Fibroblast of lung (primary cell): ENCODE results near the gene KLHL3. TPM values are rescaled to one million over a fixed set of nuclear protein-coding genes. Genes with fewer than 3 reads are reported as not detected.

Experiments used
- DNase-seq, 2 donors: peaks; one replicate each; pipeline versions ENCODE4 v3.0.0 to v3.0.0-alpha.2; 2010; ENCODE audit warnings: low read depth in 2 of 2
- H2AFZ ChIP-seq: 2 replicates; pipeline ENCODE4 v1.5.1; 2012; ENCODE audit warnings: low read length, control low read depth, inconsistent platforms
- H3K27ac ChIP-seq: 2 replicates; pipeline ENCODE4 v1.5.1; 2011; ENCODE audit warnings: low read length, control low read depth; ENCODE audit not compliant: insufficient read depth
- H3K27me3 ChIP-seq: 2 replicates; pipeline ENCODE4 v1.5.1; 2011; ENCODE audit warnings: mild to moderate bottlenecking, low read length; ENCODE audit not compliant: control insufficient read depth, insufficient read depth
- H3K36me3 ChIP-seq: 2 replicates; pipeline ENCODE4 v1.5.1; 2011; ENCODE audit warnings: low read length; ENCODE audit not compliant: control insufficient read depth, insufficient read depth
- H3K4me1 ChIP-seq: 2 replicates; pipeline ENCODE4 v1.5.1; 2011; ENCODE audit warnings: low read length; ENCODE audit not compliant: control insufficient read depth, insufficient read depth; ENCODE audit errors: extremely low read depth
- H3K4me2 ChIP-seq: 2 replicates; pipeline ENCODE4 v1.5.1; 2011; ENCODE audit warnings: low read length, control low read depth; ENCODE audit not compliant: insufficient read depth; ENCODE audit errors: extremely low read depth
- H3K4me3 ChIP-seq, 4 experiments: fragments of 200-600 bp in 1 of 4; sonication (generic) in 1 of 4; replicated peaks in 1 of 4; 2 replicates each; pipeline ENCODE4 v1.5.1; 2011 to 2016; ENCODE audit warnings: low read length in 4 of 4, low read depth in 3 of 4, mild to moderate bottlenecking in 3 of 4, control low read depth in 2 of 4, inconsistent platforms in 1 of 4, mixed read lengths in 1 of 4; ENCODE audit not compliant: insufficient read depth in 1 of 4; ENCODE audit errors: control extremely low read depth in 1 of 4
- H3K79me2 ChIP-seq: 2 replicates; pipeline ENCODE4 v1.5.1; 2012; ENCODE audit warnings: mild to moderate bottlenecking, low read length, inconsistent platforms; ENCODE audit not compliant: control insufficient read depth, insufficient read depth
- H3K9ac ChIP-seq: 2 replicates; pipeline ENCODE4 v1.5.1; 2011; ENCODE audit warnings: mild to moderate bottlenecking, low read length, control low read depth; ENCODE audit not compliant: insufficient read depth
- H3K9me3 ChIP-seq: 2 replicates; pipeline ENCODE4 v1.5.1; 2012; ENCODE audit warnings: low read depth, low read length; ENCODE audit not compliant: control insufficient read depth, insufficient read depth
- H4K20me1 ChIP-seq: 2 replicates; pipeline ENCODE4 v1.5.1; 2011; ENCODE audit warnings: low read length; ENCODE audit not compliant: control insufficient read depth, insufficient read depth; ENCODE audit errors: extremely low read depth
- EZH2 ChIP-seq: IDR thresholded peaks from 2 replicates; pipeline ENCODE4 v1.5.1; 2012; ENCODE audit warnings: low read length, control low read depth, mild to moderate bottlenecking; ENCODE audit errors: missing control alignments
- polyA plus RNA-seq, 2 donors: library from polyadenylated mRNA; depleted of rRNA in 1 of 2; stranded (reverse) in 1 of 2; unstranded in 1 of 2; fragments of >200 nt; gene quantifications; 2 replicates each; pipeline ENCODE4 v1.2.1, GENCODE V29; 2011 to 2012; ENCODE audit warnings: missing spikeins in 1 of 2
- total RNA-seq: library from RNA; depleted of rRNA; stranded (reverse); fragments of >200 nt; gene quantifications from 2 replicates; pipeline ENCODE4 v1.2.1, GENCODE V29; 2014
- TF ChIP-seq, protein P1 (sequence below), 2 donors: IDR thresholded peaks in 1 of 2; conservative IDR thresholded peaks in 1 of 2; 1 replicate in 1 of 2; 2 replicates in 1 of 2; pipeline ENCODE4 v1.5.1; 2011 to 2012; ENCODE audit warnings: low read length in 2 of 2, control low read depth in 1 of 2, inconsistent platforms in 1 of 2, low read depth in 1 of 2, mild to moderate bottlenecking in 1 of 2

KLHL3 gene
- total and polyA plus RNA-seq, 2 donors (not counting 1 experiment from before 2014, with no cell fraction given), result 0.60 to 2.3 TPM

DNA sequence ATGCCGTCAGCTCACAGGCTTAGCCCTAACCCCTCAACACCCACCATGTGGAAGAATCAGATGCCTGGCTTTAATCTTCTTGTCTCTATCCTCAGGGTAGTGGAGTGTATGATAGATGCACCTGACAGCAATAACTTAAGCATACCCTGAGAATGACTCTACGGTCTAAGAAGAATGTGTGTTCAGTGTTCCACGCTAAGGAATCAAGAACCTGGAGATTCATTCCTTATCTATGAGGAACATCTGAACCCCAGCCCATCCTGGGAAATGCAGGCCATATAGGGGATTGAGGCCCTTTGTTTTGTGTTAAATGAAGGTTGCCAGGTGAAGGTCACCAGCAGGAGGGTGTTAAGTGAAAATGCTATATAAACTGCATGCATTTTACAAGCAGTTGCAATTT is 63.0 kb downstream of the KLHL3 start:
- no peak for DNase-seq
- Histone ChIP-seq H3K27ac (no peak overlapping the region), H4K20me1 (no peaks in the 10 kb centered on the region), H3K4me3 (no peak overlapping the region), H3K9ac (no peak overlapping the region), H3K27me3 (no peaks in the 10 kb centered on the region), H3K4me1 (no peaks in the 10 kb centered on the region), H3K9me3 (no peaks in the 10 kb centered on the region), H2AFZ (no peak overlapping the region), H3K36me3 (no peaks in the 10 kb centered on the region), H3K4me2 (no peak overlapping the region), H3K79me2 (no peaks in the 10 kb centered on the region)
- TF ChIP-seq, protein P1, sequence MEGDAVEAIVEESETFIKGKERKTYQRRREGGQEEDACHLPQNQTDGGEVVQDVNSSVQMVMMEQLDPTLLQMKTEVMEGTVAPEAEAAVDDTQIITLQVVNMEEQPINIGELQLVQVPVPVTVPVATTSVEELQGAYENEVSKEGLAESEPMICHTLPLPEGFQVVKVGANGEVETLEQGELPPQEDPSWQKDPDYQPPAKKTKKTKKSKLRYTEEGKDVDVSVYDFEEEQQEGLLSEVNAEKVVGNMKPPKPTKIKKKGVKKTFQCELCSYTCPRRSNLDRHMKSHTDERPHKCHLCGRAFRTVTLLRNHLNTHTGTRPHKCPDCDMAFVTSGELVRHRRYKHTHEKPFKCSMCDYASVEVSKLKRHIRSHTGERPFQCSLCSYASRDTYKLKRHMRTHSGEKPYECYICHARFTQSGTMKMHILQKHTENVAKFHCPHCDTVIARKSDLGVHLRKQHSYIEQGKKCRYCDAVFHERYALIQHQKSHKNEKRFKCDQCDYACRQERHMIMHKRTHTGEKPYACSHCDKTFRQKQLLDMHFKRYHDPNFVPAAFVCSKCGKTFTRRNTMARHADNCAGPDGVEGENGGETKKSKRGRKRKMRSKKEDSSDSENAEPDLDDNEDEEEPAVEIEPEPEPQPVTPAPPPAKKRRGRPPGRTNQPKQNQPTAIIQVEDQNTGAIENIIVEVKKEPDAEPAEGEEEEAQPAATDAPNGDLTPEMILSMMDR (conservative IDR thresholded peaks at IDR 0.05 in 1 of 2, IDR thresholded peaks at IDR 0.05 in 1 of 2; ENCODE audit: low read depth in 1 of 2, low read length in 2 of 2), result no peak
- no peak for TF ChIP-seq EZH2

DNA sequence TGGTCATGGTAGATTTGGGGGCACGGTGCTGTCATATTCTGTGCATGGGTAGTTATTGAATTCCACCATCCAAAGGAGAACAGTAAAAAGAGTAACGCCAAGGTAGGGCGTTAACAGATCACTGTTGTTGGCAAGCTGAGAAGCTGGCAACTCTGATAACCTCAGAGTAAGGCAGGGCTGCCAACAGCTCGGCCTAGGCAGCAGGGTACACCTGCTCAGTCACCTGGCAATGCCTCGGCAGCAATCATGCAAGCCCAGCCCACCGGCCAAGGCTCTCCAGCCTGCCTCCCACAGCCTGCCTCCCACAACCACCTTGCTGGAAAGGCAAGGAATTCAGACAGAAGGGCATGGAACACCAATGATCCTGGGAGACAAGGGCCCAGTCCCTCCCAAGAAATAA is 63.9 kb downstream of the KLHL3 start:
- H3K36me3 ChIP-seq, result no peaks in the 10 kb centered on the region

DNA sequence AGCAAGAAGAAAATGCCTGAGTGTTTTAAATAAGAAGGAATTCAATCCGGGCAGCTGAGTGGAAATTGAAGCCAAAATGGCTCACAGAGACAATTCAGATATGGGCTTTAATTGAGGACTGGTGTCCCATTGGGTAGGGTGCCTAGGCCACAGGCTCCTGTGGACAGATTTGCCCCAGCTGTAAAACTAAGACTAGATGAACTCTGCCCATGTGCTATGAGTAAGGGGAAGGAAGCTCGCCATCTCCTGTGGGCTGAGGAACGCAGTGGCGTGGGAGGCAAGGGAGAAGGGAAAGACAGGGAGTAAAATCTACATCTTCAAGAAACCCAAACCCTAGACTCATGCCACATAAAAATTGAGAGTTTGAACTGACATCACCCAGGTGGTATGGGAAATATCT is 66.1 kb downstream of the KLHL3 start:
- no peaks in the 10 kb centered on the region for H3K36me3 ChIP-seq
- H2AFZ ChIP-seq, result no peak overlapping the region
- no peaks in the 10 kb centered on the region for H3K79me2 ChIP-seq
- H3K27ac ChIP-seq, result no peak overlapping the region
- H3K27me3 ChIP-seq, result no peaks in the 10 kb centered on the region
- no peak overlapping the region for H3K9ac ChIP-seq
- H3K4me2 ChIP-seq, result no peak overlapping the region
- no peaks in the 10 kb centered on the region for H3K4me1 ChIP-seq
- DNase-seq, result no peak
- no peak for TF ChIP-seq EZH2
- TF ChIP-seq, protein P1 (conservative IDR thresholded peaks at IDR 0.05 in 1 of 2, IDR thresholded peaks at IDR 0.05 in 1 of 2; ENCODE audit: low read depth in 1 of 2, low read length in 2 of 2), result no peak
- no peak overlapping the region for H3K4me3 ChIP-seq
- H4K20me1 ChIP-seq, result no peaks in the 10 kb centered on the region
- H3K9me3 ChIP-seq, result no peaks in the 10 kb centered on the region

More for the DNA sequence above, 63.9 kb downstream of the KLHL3 start:
- Histone ChIP-seq H3K9ac (no peak overlapping the region), H3K4me3 (no peak overlapping the region), H3K4me2 (no peak overlapping the region), H3K27me3 (no peaks in the 10 kb centered on the region), H3K27ac (no peak overlapping the region), H2AFZ (no peak overlapping the region), H3K9me3 (no peaks in the 10 kb centered on the region), H3K4me1 (no peaks in the 10 kb centered on the region), H3K79me2 (no peaks in the 10 kb centered on the region), H4K20me1 (no peaks in the 10 kb centered on the region)
- no peak for DNase-seq
- TF ChIP-seq, protein P1 (conservative IDR thresholded peaks at IDR 0.05 in 1 of 2, IDR thresholded peaks at IDR 0.05 in 1 of 2; ENCODE audit: low read depth in 1 of 2, low read length in 2 of 2), result no peak
- no peak for TF ChIP-seq EZH2
